GM19025 (cell line): ENCODE measurements around the gene EIF3L.

Experiments used
- ATAC-seq: cut with Tn5 transposase; IDR thresholded peaks from one replicate; pipeline ENCODE4 v1.9.1; 2021; ENCODE audit warnings: mild to moderate bottlenecking, low read depth, moderate library complexity; ENCODE audit not compliant: unreplicated experiment

The EIF3L gene

GRCh38 chr22:37848587-37849088 is 581 bp upstream of the EIF3L start:
- no peak for ATAC-seq

- no peak for ATAC-seq
Measured at GRCh38 chr22:37850801-37851200, 1.6 kb downstream of the EIF3L start.

GRCh38 chr22:37852418-37852817 is 3.2 kb downstream of the EIF3L start:
- no peak for ATAC-seq

- no peak for ATAC-seq
Measured at GRCh38 chr22:37854946-37855345, 5.7 kb downstream of the EIF3L start.

- no peak for ATAC-seq
Measured at GRCh38 chr22:37855462-37855861, 6.2 kb downstream of the EIF3L start.

- no peak for ATAC-seq
Measured at GRCh38 chr22:37860796-37861421, 11.7 kb downstream of the EIF3L start.

GRCh38 chr22:37862570-37863325 is 13.5 kb downstream of the EIF3L start:
- no peak for ATAC-seq

GRCh38 chr22:37865510-37865909 is 16.3 kb downstream of the EIF3L start:
- no peak for ATAC-seq

- no peak for ATAC-seq
Measured at GRCh38 chr22:37870273-37870672, 21.1 kb downstream of the EIF3L start.

GRCh38 chr22:37880668-37881440 is 31.6 kb downstream of the EIF3L start:
- no peak for ATAC-seq

- ATAC-seq, result no peak
Measured at GRCh38 chr22:37884420-37884819, 35.2 kb downstream of the EIF3L start.

- no peak for ATAC-seq
Measured at GRCh38 chr22:37887584-37888378, 38.6 kb downstream of the EIF3L start.

GRCh38 chr22:37891926-37892325 is 42.7 kb downstream of the EIF3L start:
- no peak for ATAC-seq

- ATAC-seq, result no peak
Measured at GRCh38 chr22:37892566-37893335, 43.5 kb downstream of the EIF3L start.

GRCh38 chr22:37893583-37893983 is 44.4 kb downstream of the EIF3L start:
- ATAC-seq, result no peak

GRCh38 chr22:37894939-37895670 is 45.9 kb downstream of the EIF3L start:
- no peak for ATAC-seq

GRCh38 chr22:37896181-37896592 is 47.0 kb downstream of the EIF3L start:
- no peak for ATAC-seq

- no peak for ATAC-seq
Measured at GRCh38 chr22:37896939-37897338, 47.7 kb downstream of the EIF3L start.

GRCh38 chr22:37897807-37898206 is 48.6 kb downstream of the EIF3L start:
- ATAC-seq, result no peak
